T-helper 1 cell (primary cell): ENCODE results near the gene TSPAN11.
"Not testable (repeated sequence)": the region's sequence is repeated elsewhere in the genome, so short reads cannot be mapped to it uniquely, and the experiment has no call there.

Experiments
- DNase-seq, 5 donors: peaks; one replicate each; pipeline ENCODE4 v3.0.0-alpha.2; 2012 to 2020

The TSPAN11 gene

DNA sequence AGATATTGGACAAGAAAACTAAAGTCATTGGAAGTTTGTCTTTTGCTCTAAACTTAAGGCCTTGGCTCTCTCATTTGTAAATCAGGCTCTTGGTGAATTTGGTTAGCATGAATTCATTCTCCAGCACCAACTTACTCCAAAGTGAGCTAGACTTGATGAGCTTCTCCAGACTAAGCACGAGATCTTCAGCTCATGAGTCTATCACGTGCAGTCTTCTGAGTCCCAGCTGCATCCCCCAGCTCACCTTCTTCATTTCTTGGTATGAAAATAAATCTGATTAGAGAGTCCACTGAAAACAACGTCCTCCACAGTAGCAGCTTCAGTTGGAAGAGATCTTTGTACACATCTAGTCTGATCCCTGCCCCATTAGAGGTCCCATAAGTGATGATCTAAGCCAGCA, 94.6 kb downstream of the TSPAN11 start:
- DNase-seq: no peak

DNA sequence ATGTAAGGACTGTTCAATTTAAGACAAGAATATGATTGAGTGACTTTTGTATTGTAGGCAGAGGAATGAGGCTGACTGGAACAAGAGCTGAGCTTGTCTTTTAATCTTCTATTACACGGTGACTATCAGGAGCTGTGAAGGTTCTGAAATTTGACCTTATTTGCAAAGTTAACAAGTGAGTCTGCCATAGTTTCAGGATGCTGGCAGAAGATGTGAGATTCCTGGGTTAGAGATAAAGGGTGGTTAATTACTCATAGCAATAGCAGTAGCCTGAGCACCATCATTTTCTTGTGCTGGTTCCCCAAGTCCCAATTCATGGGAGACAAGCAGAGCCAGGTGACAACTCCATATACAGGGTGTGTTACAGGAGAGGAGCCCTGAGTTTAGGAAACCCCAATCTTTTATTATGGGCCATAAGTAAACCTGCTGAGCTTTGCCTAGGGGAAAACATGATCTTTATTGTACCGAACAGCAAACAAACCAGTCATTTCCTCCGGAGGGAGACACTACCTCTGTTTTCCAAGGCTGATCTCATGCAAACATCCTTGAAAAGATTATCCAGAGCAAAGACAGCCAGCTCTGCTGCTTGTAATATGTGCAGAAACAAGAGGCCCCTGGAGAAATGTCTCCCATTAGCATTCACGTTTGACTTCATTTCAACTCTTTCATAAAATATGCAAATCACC, 95.4 kb downstream of the TSPAN11 start:
- DNase-seq: no peak

DNA sequence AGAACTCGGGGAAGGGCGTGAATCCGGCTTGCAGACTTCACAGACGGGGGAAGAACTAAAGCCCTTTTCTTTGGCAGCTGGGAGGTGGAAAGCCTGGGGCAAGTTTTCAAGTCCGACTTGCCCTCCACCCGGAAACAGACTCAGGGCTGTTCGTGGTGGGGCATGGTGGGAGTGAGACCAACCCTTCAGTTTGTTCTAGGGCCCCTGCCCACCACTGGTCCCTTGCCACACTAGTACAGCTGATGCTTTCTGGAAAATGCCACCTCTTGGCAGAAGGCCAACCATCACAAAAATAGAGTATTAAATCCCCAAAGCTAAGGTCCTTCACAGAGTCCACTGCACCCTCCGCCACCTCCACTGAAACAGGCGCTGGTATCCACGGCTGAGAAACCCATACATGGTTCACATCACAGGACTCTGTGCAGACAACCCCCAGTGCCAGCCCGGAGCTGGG, 96.8 kb downstream of the TSPAN11 start:
- no peak for DNase-seq

DNA sequence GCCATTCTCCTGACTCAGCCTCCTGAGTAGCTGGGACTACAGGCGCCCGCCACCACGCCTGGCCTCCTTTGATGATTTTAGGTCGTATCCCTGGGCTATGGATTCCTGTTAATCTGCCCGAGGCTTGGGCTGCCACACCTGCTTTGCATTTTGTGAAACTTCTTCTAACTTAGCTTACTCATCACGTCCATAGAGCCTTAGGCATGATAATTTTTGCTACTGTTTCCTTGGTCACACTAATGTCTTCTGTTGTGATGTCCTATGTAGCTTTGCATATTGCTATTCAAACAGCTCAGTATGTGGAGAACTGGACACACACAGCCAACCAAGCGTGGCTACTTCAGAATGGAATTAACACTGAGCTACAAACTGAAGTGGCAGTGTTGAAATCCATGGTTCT, 99.7 kb downstream of the TSPAN11 start:
- DNase-seq: no peak

DNA sequence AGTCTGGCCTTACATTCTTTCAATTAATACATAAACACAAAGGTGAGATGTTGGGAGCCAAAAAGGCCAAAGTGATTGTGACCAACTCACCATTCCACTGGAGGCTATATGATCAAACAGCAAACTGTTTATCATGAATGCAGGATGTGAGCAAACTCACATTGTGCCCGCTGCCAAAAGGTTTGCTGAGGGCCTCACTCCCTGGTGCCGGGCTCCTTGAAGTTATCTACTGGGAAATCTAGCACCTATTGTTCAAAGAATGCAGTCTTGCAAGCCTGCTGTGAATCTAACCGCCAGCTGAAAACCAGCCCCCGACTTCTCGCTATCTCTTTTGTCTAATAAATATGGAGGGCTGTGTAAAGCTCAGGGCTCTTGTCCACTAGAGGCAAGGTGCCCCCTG, 100.5 kb downstream of the TSPAN11 start:
- not testable (repeated sequence) for DNase-seq

DNA sequence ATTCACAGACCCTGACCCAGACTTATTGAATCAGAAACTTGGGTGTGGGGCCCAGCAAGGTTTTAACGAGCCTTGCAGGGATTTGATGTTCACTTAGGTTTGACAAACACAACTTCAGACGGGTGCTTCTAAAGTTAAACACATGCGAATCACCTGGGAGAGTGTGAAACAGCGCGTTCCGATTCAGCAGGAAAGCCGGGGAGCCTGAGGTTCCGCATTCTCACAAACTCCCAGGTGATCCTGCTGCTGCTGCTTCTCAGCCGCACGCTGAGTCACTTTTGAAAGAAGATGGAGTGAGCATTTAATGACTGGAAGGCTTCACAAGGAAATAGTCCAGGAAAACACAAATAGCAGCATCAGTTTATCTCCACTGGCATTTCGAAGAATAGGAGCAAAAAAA, 102.9 kb downstream of the TSPAN11 start:
- no peak for DNase-seq

DNA sequence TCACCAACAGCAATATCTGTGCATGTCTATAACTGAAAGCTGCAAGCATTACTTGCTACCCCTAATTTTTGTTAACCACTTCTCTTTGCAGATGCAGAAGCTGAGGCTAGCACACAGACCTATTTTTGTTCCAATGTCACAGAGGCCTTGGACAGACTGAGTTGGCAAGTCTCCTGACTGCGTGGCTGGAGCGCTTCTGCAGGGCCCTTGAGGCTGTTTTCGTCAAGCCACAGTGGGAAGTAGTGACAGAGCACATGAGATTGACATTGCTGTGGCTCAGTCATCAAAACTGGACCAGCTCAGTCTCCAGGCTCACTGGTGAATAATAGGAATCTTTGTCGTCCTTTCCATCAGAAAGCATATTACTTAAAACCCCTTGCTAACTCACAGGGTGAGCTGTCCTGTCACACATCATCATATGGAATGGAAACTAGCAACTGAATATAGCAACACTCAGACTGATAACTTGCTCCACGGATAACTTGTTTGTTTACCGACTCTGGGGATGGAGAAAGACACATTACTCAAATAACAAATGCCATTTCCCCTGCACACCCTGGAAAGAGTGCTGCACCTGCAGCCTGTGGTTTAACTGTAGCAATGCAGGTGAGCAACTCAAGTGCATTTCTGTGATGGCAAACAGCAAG, 103.5 kb downstream of the TSPAN11 start:
- no peak for DNase-seq

DNA sequence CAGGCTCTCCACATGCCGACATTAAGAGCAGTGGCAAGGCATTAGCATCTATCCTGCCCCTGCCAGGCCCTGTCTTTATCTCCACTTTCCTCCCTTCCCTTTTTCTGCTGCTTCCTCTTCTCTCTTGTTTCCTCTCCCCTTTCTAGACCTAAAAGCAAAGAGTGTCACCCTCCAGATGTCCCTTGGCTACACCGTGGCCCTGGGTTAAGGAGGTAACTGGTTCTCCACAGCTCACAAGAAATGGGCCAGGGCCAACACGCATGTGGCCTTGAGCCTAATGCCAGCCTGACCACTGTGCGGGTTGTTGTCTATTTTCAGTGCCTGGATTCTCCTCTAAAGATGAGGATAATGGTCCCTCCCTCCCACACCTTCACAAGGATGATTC, 105.4 kb downstream of the TSPAN11 start:
- DNase-seq: no peak

DNA sequence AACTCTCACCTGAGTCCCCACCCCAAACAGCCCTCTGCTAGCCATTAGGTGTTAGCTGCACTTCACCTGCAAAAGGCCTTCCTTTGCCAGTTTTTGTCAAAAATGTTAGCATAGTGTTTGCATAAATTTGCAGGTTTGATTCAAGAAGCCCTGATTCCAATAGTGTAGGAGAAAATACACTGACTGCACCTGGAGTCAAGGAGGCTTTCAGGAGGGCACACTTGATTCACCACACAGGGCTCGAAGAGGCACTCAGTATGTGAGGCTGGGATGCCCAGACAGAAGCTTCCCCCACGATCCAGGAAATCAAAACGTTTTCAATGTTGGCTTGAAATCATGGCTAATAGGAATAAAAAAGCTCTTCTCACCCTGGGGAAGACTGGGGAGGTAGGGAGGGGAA, 106.6 kb downstream of the TSPAN11 start:
- no peak for DNase-seq

DNA sequence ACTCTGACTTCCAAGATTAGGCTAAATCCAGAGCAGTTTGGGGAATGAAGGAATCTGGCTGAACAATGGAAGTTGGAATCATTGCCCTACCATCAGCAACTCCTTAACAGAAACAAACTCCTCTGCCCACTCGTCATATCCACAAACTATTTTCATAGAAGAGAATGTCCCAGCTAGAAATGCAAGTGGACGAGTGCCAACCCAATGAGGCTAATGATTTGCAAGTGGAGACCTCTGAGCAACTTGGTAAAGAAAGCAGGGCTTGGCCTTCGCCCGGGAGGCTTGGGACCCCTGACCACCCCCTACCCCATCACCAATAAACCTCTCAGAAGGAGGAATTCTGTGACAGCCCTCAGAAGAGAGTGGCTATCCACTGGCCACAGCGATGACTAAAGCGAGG, 107.1 kb downstream of the TSPAN11 start:
- no peak for DNase-seq

DNA sequence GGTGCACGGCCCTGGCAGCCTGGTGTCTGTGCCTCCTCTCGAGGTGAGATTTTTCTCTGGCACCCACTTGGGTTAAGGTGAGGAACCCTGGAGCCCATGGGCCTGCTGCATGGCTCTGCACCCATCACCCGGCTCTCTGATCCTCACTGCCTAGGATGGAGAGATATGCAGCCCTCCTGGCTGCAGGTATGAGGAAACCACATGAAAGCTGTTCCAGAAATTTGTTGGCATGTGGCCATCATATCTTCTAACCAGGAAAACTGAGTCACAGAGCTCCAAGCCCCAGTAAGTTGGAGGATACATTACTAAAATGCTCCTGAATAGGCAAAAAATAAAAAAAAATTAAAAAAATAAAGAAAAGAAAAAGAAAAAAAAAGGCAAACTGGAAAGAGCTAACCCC, 107.8 kb downstream of the TSPAN11 start:
- no peak for DNase-seq

DNA sequence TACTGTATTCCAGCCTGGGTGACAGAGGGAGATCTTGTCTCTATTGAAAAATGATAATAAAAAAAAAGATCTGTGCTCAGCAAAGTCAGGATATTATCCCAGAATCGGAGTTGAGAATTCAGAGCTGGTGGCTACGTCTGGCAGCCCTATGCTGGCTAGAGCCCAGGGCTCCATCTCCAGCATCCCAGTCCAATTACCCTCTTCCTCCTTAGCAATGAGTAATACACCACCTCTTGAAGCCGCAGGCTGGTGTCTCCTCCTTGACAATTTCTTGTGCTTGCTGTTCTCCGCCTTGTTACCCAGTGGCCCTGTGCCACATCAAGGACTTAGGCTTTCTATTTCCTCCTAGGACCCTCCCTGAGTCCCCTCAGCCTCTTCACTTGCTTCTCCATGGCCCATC, 108.7 kb downstream of the TSPAN11 start:
- no peak for DNase-seq

DNA sequence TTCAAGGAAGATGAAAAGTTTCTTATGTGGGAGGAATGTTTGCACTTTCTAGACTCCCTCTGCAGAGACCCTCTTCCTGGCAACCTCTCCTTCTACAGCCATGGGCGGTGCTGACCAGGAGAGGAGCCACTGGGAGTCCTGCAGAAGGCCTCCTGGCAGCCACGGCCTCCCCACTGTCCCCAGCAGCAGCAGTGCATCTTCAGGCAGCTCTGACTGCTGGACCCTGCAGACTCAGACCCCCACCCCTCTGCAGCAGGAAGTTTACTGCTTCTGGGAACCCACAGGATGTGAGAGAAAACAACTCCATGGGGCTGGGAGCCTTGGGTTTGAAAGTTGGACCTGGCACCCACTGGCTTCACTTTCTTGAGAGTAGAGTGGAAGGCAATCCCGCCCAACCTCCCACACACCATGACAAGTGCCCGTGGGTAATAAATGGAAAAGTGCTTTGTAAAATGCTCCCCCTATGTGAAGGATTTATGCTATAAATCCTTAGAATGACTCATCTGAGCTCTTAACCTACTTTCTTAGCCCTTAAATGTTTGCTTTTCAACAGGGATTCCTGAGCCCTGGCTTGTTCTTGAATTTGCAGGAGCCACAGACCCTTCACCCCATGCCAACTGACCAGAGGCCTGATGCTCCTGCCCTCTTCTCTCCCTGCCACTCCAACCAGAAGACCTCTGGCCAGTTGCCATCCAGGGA, 109.6 kb downstream of the TSPAN11 start:
- no peak for DNase-seq

DNA sequence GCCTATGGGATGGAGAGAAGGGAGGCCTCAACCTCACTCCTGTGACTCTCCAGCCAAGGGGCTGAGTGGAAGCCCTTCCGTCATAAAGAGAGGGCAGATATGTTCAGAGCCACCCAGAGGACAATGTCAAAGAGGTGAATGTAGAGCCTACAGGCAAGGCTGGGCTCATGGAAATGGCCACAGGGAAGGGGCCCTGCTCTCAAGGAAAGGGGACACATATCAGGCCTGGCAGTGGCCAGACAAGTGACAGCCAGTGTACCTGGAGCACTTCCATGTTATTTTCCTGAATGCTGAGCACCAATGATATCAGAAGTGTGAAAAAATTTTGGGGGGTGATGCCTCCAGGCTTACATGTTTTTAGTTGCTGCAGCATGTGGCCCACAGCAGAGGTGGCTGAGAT, 110.5 kb downstream of the TSPAN11 start:
- DNase-seq: no peak

DNA sequence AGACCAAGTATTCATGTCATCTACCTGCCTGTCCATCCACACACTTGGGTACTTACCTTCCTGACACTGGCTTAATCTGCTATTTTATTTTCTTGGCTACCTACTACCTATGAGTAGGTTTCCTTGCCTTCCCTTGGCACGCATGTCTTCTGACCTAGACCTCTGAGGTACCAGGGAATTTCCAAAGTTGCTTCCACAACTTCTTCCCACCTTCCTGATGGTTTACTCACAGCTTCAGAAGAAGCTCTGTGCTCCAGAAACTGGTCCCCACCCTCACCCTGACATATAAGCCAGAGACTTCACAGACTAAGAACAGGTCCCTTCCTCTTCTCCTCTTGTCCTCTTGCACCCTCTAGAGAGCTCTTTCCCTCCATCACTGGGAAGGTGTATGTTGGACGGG, 111.4 kb downstream of the TSPAN11 start:
- DNase-seq: no peak

DNA sequence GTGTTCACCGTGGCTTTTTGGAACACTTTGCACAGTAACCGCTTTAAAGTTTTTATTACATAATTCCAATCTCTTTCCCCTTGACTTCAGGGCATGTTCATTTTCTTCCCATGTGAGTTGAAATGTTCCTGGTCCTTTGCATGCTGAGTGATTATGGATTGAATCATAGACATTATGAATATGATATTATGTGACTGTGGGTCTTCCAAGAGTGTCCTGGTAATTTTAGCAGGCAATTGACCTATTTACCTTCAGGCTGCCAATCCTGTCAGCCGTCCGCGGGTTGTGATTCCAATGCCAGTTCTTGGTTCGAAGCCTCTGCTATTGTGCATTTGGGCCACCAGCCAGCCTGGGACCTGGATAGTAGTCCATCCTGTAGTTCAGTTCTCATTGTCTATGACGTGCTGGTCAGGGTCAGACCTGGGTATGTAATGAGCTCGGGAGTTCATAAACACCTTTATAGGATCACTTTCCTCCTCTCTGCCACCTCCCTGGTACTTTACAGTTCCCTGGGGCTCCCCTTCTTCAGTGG, 114.6 kb downstream of the TSPAN11 start:
- no peak for DNase-seq
